Measurements from ENCODE around the gene ELMO1.

Gene ELMO1

DNA sequence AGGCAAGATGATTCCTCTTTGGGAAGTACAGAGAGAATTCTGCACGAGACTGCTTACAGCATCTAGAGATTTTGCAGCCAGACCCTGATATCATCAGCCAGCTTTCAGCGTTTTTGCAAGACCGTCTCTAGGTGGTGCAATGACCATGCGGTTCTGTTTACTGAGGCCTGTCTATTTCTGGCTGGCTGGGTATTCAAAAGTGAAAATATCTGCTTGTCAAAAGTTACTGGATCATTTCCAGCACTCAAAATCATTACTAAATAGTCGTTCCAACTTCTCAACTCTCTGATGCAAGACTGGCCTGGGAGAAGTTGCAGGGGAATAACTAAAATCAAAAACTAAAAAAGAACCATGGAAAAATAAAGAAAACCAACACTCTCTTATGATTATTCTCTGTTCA is 240.1 kb downstream of the ELMO1 start:
- Histone ChIP-seq H3K4me3 (ENCODE audit: low read depth, low read length) (no peak overlapping the region), H3K27me3 (ENCODE audit: insufficient read depth, low read depth, severe bottlenecking) (no peaks in the 10 kb centered on the region), H3K36me3 (no peaks in the 10 kb centered on the region), H3K9me3 (ENCODE audit: severe bottlenecking) (no peaks in the 10 kb centered on the region), H3K27ac (no peak overlapping the region)
- peak; percentile 31 for DNase-seq
- TF ChIP-seq, protein P1, sequence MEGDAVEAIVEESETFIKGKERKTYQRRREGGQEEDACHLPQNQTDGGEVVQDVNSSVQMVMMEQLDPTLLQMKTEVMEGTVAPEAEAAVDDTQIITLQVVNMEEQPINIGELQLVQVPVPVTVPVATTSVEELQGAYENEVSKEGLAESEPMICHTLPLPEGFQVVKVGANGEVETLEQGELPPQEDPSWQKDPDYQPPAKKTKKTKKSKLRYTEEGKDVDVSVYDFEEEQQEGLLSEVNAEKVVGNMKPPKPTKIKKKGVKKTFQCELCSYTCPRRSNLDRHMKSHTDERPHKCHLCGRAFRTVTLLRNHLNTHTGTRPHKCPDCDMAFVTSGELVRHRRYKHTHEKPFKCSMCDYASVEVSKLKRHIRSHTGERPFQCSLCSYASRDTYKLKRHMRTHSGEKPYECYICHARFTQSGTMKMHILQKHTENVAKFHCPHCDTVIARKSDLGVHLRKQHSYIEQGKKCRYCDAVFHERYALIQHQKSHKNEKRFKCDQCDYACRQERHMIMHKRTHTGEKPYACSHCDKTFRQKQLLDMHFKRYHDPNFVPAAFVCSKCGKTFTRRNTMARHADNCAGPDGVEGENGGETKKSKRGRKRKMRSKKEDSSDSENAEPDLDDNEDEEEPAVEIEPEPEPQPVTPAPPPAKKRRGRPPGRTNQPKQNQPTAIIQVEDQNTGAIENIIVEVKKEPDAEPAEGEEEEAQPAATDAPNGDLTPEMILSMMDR (IDR thresholded peaks at IDR 0.05; ENCODE audit: low read depth, low read length): peak; percentile 51; the same call in 1 of the 2 replicates

DNA sequence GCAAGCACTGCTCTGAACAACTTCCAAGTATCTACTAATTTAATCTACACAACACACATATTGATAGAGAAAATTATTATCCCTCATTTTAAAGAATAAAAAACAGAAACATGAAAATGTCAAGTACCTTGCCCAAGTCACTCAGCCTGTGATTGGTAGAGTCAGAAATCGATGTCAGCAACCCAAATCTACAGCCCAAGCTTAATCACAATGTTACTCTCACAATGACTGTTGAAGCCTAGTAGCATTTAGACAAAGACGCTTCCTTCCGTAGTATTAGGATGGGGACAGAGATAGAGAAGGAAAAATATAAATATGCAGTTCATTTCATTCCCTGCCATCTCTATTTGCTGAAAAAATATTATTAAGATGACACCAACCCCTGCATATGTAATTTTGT is 242.5 kb downstream of the ELMO1 start:
- H3K4me3 ChIP-seq (ENCODE audit: low read depth, low read length): no peak overlapping the region
- TF ChIP-seq, protein P1 (IDR thresholded peaks at IDR 0.05; ENCODE audit: low read depth, low read length): no peak
- H3K27me3 ChIP-seq (ENCODE audit: insufficient read depth, low read depth, severe bottlenecking): no peaks in the 10 kb centered on the region

DNA sequence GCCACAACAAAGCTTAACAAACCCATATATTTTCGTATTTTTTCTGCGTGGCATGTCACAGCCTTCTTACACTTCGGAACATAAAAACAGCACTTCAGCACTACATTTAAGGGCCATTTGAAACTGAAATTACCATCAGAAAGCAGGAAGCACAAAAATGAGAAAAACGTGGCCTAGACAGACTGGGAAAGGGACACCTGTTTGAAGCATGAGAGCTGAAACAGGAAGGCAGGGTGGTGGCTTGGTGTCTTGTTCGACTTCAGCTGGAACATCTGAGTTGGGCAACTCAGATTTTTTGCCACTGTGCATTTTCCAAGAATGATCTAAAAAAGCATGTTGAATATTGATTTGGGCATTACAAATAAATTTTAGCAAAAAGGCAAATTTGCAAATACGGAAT is 243.2 kb downstream of the ELMO1 start:
- no peak for DNase-seq
- no peaks in the 10 kb centered on the region for H3K27me3 ChIP-seq (ENCODE audit: insufficient read depth, low read depth, severe bottlenecking)
- no peak overlapping the region for H3K27ac ChIP-seq
- H3K4me3 ChIP-seq (ENCODE audit: low read depth, low read length): no peak overlapping the region
- H3K36me3 ChIP-seq: no peaks in the 10 kb centered on the region
- TF ChIP-seq, protein P1 (IDR thresholded peaks at IDR 0.05; ENCODE audit: low read depth, low read length): no peak
- no peaks in the 10 kb centered on the region for H3K9me3 ChIP-seq (ENCODE audit: severe bottlenecking)

More for the DNA sequence above, 242.5 kb downstream of the ELMO1 start:
- no peaks in the 10 kb centered on the region for H3K36me3 ChIP-seq
- no peak for DNase-seq
- no peaks in the 10 kb centered on the region for H3K9me3 ChIP-seq (ENCODE audit: severe bottlenecking)
- H3K27ac ChIP-seq: no peak overlapping the region

DNA sequence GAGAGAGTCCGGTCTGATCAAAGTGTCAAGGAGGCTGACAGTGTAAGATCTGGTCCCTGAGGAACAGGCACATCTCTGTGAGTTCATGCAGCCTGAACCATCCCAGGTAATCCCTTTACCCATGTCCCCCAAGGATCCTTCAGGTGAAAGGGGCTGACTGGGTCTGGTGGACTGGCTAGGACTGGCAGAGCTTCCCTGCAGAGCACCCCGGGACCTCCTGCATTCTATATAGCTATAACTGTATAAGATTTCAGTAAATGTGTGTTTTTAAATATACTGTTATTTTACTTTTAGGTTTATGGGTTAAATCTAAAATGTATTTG is 246.8 kb downstream of the ELMO1 start:
- Histone ChIP-seq H3K27me3 (ENCODE audit: insufficient read depth, low read depth, severe bottlenecking) (no peaks in the 10 kb centered on the region), H3K4me3 (ENCODE audit: low read depth, low read length) (no peak overlapping the region), H3K27ac (no peak overlapping the region), H3K36me3 (no peaks in the 10 kb centered on the region), H3K9me3 (ENCODE audit: severe bottlenecking) (no peaks in the 10 kb centered on the region)
- no peak for DNase-seq
- TF ChIP-seq, protein P1 (IDR thresholded peaks at IDR 0.05; ENCODE audit: low read depth, low read length): no peak

- H3K27ac ChIP-seq: no peak overlapping the region
- H3K27me3 ChIP-seq (ENCODE audit: insufficient read depth, low read depth, severe bottlenecking): no peaks in the 10 kb centered on the region
- H3K4me3 ChIP-seq (ENCODE audit: low read depth, low read length): no peak overlapping the region
- TF ChIP-seq, protein P1 (IDR thresholded peaks at IDR 0.05; ENCODE audit: low read depth, low read length): peak; percentile 84
- DNase-seq: peak; percentile 77
- H3K9me3 ChIP-seq (ENCODE audit: severe bottlenecking): no peaks in the 10 kb centered on the region
- no peaks in the 10 kb centered on the region for H3K36me3 ChIP-seq
Measured at GRCh38 chr7:37201003-37201875, 247.4 kb downstream of the ELMO1 start.

Measured in WERI-Rb-1 (cell line).